GM12891 (cell line): ENCODE results near the gene NECAB3.

ENCODE experiments used
- PAX5 ChIP-seq: IDR thresholded peaks from 2 replicates; pipeline ENCODE4 v1.6.1; 2011; ENCODE audit warnings: low read length, moderate library complexity, mild to moderate bottlenecking; ENCODE audit not compliant: insufficient read depth, severe bottlenecking
- POLR2A ChIP-seq: IDR thresholded peaks from 2 replicates; pipeline ENCODE4 v1.6.1; 2011; ENCODE audit warnings: low read depth, low read length, control low read depth
- POLR2AphosphoS5 ChIP-seq: IDR thresholded peaks from 2 replicates; pipeline ENCODE4 v1.6.1; 2011; ENCODE audit warnings: low read depth, low read length, control low read depth
- POU2F2 ChIP-seq: IDR thresholded peaks from 2 replicates; pipeline ENCODE4 v1.6.1; 2011; ENCODE audit warnings: low read depth, mild to moderate bottlenecking, control low read depth, low read length, moderate library complexity
- SPI1 ChIP-seq: IDR thresholded peaks from 2 replicates; pipeline ENCODE4 v1.6.1; 2011; ENCODE audit warnings: low read depth, low read length, control low read depth
- TAF1 ChIP-seq: IDR thresholded peaks from 2 replicates; pipeline ENCODE4 v1.6.1; 2011; ENCODE audit warnings: low read depth, low read length, control low read depth

DNA sequence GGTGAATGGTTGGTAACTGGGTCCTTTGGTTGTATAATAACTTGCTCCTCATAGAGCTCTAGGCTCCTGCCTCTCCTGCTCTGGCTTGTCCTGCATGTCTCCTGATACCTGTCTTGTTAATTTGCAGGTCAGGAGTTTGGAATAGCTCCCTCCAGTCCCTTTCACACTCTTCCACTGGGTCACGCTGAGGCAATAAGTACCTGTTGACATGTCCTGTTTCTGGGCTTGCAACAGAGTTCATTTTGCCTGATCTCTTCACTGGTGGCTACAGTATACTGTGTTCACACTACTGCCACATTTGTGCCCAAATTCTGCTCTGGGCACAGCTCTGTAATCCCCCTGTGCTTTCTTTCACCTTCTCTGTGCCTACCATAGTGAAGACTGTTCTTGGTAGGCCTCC is 37.5 kb downstream of the NECAB3 start:
- no peak for TF ChIP-seq TAF1
- TF ChIP-seq POLR2A = no peak
- TF ChIP-seq POLR2AphosphoS5 = no peak
- no peak for TF ChIP-seq SPI1
- TF ChIP-seq POU2F2 = no peak
- no peak for TF ChIP-seq PAX5
